DND-41 (cell line): ENCODE results near the gene AP2A2.

Source experiments
- ATAC-seq: fragments of 200-7000 bp; cut with Tn5 transposase; 3 replicates; pipeline ENCODE4 v1.9.1; 2021; ENCODE audit warnings: low read depth; ENCODE audit not compliant: insufficient read depth
- DNase-seq: peaks from one replicate; pipeline ENCODE4 v3.0.0-alpha.2; 2020
- H2AFZ ChIP-seq: 2 replicates; pipeline ENCODE4 v1.6.0; 2012; ENCODE audit warnings: low read depth, low read length
- H3K27ac ChIP-seq: 2 replicates; pipeline ENCODE4 v1.5.1; 2012; ENCODE audit warnings: low read length, inconsistent platforms
- H3K27me3 ChIP-seq: fragments of 200-600 bp; sonication (generic); 2 replicates; pipeline ENCODE4 v1.6.0; 2012; ENCODE audit warnings: low read length, mild to moderate bottlenecking, inconsistent platforms; ENCODE audit not compliant: insufficient read depth, poor library complexity
- H3K36me3 ChIP-seq: 2 replicates; pipeline ENCODE4 v1.5.1; 2012; ENCODE audit warnings: low read length, inconsistent platforms; ENCODE audit not compliant: insufficient read depth
- H3K4me1 ChIP-seq: 2 replicates; pipeline ENCODE4 v1.5.1; 2012; ENCODE audit warnings: mild to moderate bottlenecking, low read length; ENCODE audit not compliant: insufficient read depth
- H3K4me2 ChIP-seq: 2 replicates; pipeline ENCODE4 v1.6.0; 2012; ENCODE audit warnings: mild to moderate bottlenecking, moderate library complexity, low read length, inconsistent platforms; ENCODE audit not compliant: insufficient read depth
- H3K4me3 ChIP-seq, 2 experiments: fragments of 200-600 bp in 1 of 2; shearing (Covaris generic) in 1 of 2; 2 replicates each; pipeline ENCODE4 v1.5.1; 2012 to 2016; ENCODE audit warnings: inconsistent platforms in 2 of 2, low read length in 2 of 2, mild to moderate bottlenecking in 2 of 2, low read depth in 1 of 2, moderate library complexity in 1 of 2
- H3K79me2 ChIP-seq: 2 replicates; pipeline ENCODE4 v1.6.0; 2012; ENCODE audit warnings: low read length, inconsistent platforms; ENCODE audit not compliant: insufficient read depth
- H3K9ac ChIP-seq: 2 replicates; pipeline ENCODE4 v1.6.0; 2012; ENCODE audit warnings: low read depth, mild to moderate bottlenecking, inconsistent platforms, low read length, moderate library complexity
- H3K9me3 ChIP-seq: 2 replicates; pipeline ENCODE4 v1.5.1; 2012; ENCODE audit warnings: low read length, moderate library complexity, mild to moderate bottlenecking, inconsistent platforms; ENCODE audit not compliant: insufficient read depth, severe bottlenecking
- H4K20me1 ChIP-seq: 2 replicates; pipeline ENCODE4 v1.6.0; 2012; ENCODE audit warnings: low read length; ENCODE audit not compliant: insufficient read depth
- CTCF ChIP-seq: IDR thresholded peaks from 2 replicates; pipeline ENCODE4 v1.5.1; 2012; ENCODE audit warnings: borderline replicate concordance, low read length, moderate library complexity, mild to moderate bottlenecking; ENCODE audit not compliant: poor library complexity, severe bottlenecking; ENCODE audit errors: extremely low read depth
- EZH2 ChIP-seq: IDR thresholded peaks from 3 replicates; pipeline ENCODE4 v1.6.1; 2012; ENCODE audit warnings: borderline replicate concordance, low read depth, mild to moderate bottlenecking, moderate library complexity, low read length, inconsistent platforms; ENCODE audit not compliant: severe bottlenecking

AP2A2 gene

GRCh38 chr11:997907-998306 is 72.2 kb downstream of the AP2A2 start:
- Histone ChIP-seq H3K36me3 (peaks cover 69% of the 10 kb centered on the region), H3K9ac (no peak overlapping the region), H3K79me2 (no peaks in the 10 kb centered on the region), H3K4me1 (no peaks in the 10 kb centered on the region), H3K9me3 (no peaks in the 10 kb centered on the region), H4K20me1 (peaks cover 20% of the 10 kb centered on the region), H2AFZ (no peak overlapping the region), H3K4me3 (no peak overlapping the region), H3K4me2 (no peak overlapping the region), H3K27me3 (no peaks in the 10 kb centered on the region), H3K27ac (no peak overlapping the region)
- TF ChIP-seq EZH2, result no peak
- TF ChIP-seq CTCF, result no peak
- ATAC-seq (no peak), DNase-seq (no peak)

- TF ChIP-seq CTCF (no peak), EZH2 (no peak)
- H2AFZ ChIP-seq, result no peak overlapping the region
- ATAC-seq (no peak), DNase-seq (no peak)
- H3K9me3 ChIP-seq, result no peaks in the 10 kb centered on the region
- no peak overlapping the region for H3K27ac ChIP-seq
- peaks cover 20% of the 10 kb centered on the region for H4K20me1 ChIP-seq
- H3K36me3 ChIP-seq, result peaks cover 67% of the 10 kb centered on the region
- H3K4me1 ChIP-seq, result no peaks in the 10 kb centered on the region
- no peak overlapping the region for H3K4me3 ChIP-seq
- no peaks in the 10 kb centered on the region for H3K79me2 ChIP-seq
- no peak overlapping the region for H3K9ac ChIP-seq
- no peak overlapping the region for H3K4me2 ChIP-seq
- no peaks in the 10 kb centered on the region for H3K27me3 ChIP-seq
These were observed 73.3 kb downstream of the AP2A2 start for GRCh38 chr11:999009-999408.

DNA sequence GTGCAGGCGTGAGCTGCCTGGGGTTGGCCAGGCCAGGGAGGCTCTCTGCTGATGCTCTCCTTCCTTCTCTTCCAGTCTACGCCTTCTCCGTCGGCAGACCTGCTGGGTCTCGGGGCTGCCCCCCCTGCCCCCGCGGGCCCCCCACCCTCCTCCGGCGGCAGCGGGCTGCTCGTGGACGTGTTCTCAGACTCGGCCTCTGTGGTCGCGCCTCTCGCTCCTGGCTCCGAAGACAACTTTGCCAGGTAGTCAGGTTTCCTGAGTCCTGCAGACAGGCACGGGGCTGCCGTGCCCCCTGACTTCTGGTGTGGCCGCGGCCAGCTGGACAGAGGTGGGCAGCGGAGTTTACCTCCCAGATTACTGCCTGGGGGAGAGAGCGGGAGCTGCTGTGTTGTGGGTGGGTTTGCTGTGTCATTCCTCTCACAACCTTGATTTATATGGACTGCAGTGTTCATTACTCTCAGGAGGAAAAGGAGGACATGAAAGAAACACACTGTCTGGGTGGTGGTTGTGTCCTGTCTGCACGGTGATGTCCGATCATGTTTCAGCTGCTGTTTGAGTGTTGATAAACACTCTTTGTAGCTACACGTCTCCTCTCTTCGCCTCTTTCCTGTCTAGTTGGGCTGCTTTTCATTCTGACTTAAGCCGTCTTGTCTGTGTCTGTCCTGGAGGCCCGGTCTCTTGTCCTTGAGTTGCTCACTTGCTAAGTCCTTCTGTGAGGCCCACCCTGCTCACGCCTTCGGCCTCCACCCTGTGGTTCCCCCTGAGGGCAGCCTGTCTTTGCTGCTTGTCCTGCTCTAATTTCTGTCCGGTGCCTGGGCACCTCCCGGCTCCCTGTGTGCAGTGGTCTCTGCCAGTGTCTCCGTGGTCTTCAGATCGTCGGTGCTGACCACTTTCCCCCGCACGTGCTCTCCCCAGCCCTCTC is 74.9 kb downstream of the AP2A2 start:
- Histone ChIP-seq H3K79me2 (no peaks in the 10 kb centered on the region), H3K27me3 (no peaks in the 10 kb centered on the region), H3K9ac (no peak overlapping the region), H3K4me2 (no peak overlapping the region), H3K4me3 (no peak overlapping the region), H3K36me3 (peaks cover 69% of the 10 kb centered on the region), H2AFZ (no peak overlapping the region), H4K20me1 (peaks cover 19% of the 10 kb centered on the region), H3K27ac (no peak overlapping the region), H3K4me1 (no peaks in the 10 kb centered on the region), H3K9me3 (no peaks in the 10 kb centered on the region)
- DNase-seq, result no peak
- no peak for ATAC-seq
- no peak for TF ChIP-seq CTCF
- TF ChIP-seq EZH2, result no peak
